HUES6 (cell line): Measurements from ENCODE around the gene TNN.
A peak's percentile ranks its signal among the peaks of the same experiment; 100 is the strongest.

Source experiments
- H3K27ac ChIP-seq: 2 replicates; pipeline ENCODE4 v1.7.0; 2013; ENCODE audit warnings: low read depth, mild to moderate bottlenecking, low read length, inconsistent platforms
- H3K27me3 ChIP-seq: 2 replicates; pipeline ENCODE4 v1.6.1; 2013; ENCODE audit warnings: low read length; ENCODE audit not compliant: control insufficient read depth, insufficient read depth
- H3K36me3 ChIP-seq: 2 replicates; pipeline ENCODE4 v1.6.1; 2013; ENCODE audit warnings: low read length; ENCODE audit not compliant: control insufficient read depth, insufficient read depth
- H3K4me1 ChIP-seq: 2 replicates; pipeline ENCODE4 v1.6.1; 2013; ENCODE audit warnings: low read length; ENCODE audit not compliant: control insufficient read depth, insufficient read depth
- H3K4me3 ChIP-seq: 2 replicates; pipeline ENCODE4 v1.5.1; 2013; ENCODE audit warnings: low read depth, low read length
- H3K9ac ChIP-seq: one replicate; pipeline ENCODE4 v1.6.1; 2013; ENCODE audit warnings: mild to moderate bottlenecking, low read length
- H3K9me3 ChIP-seq: 2 replicates; pipeline ENCODE4 v1.6.1; 2013; ENCODE audit warnings: low read depth, low read length; ENCODE audit not compliant: control insufficient read depth, insufficient read depth

TNN gene

GRCh38 chr1:175114996-175115395 is 47.4 kb downstream of the TNN start:
- Histone ChIP-seq H3K36me3 (no peaks in the 10 kb centered on the region), H3K4me3 (no peak overlapping the region), H3K27ac (no peak overlapping the region), H3K27me3 (no peaks in the 10 kb centered on the region), H3K4me1 (no peaks in the 10 kb centered on the region), H3K9ac (no peak overlapping the region), H3K9me3 (no peaks in the 10 kb centered on the region)

GRCh38 chr1:175116210-175116798 is 48.7 kb downstream of the TNN start:
- Histone ChIP-seq H3K9me3 (no peaks in the 10 kb centered on the region), H3K4me1 (no peaks in the 10 kb centered on the region), H3K27ac (no peak overlapping the region), H3K36me3 (no peaks in the 10 kb centered on the region), H3K9ac (no peak overlapping the region), H3K4me3 (no peak overlapping the region), H3K27me3 (no peaks in the 10 kb centered on the region)

- Histone ChIP-seq H3K9ac (no peak overlapping the region), H3K4me3 (no peak overlapping the region), H3K27ac (no peak overlapping the region), H3K4me1 (no peaks in the 10 kb centered on the region), H3K36me3 (no peaks in the 10 kb centered on the region), H3K27me3 (no peaks in the 10 kb centered on the region), H3K9me3 (no peaks in the 10 kb centered on the region)
Measured at GRCh38 chr1:175116903-175117302, 49.3 kb downstream of the TNN start.

- no peaks in the 10 kb centered on the region for H3K36me3 ChIP-seq
- H3K27me3 ChIP-seq: no peaks in the 10 kb centered on the region
- H3K4me3 ChIP-seq: no peak overlapping the region
- no peak overlapping the region for H3K9ac ChIP-seq
- H3K27ac ChIP-seq: no peak overlapping the region
- H3K9me3 ChIP-seq: no peaks in the 10 kb centered on the region
- no peaks in the 10 kb centered on the region for H3K4me1 ChIP-seq
Measured at GRCh38 chr1:175118375-175119367, 51.0 kb downstream of the TNN start.

GRCh38 chr1:175120511-175120910 is 52.9 kb downstream of the TNN start:
- H3K4me3 ChIP-seq: no peak overlapping the region
- H3K9me3 ChIP-seq: no peaks in the 10 kb centered on the region
- no peaks in the 10 kb centered on the region for H3K27me3 ChIP-seq
- no peaks in the 10 kb centered on the region for H3K36me3 ChIP-seq
- H3K9ac ChIP-seq: no peak overlapping the region
- no peaks in the 10 kb centered on the region for H3K4me1 ChIP-seq
- no peak overlapping the region for H3K27ac ChIP-seq

- Histone ChIP-seq H3K4me1 (peaks cover 8% of the 10 kb centered on the region), H3K27me3 (no peaks in the 10 kb centered on the region), H3K4me3 (no peak overlapping the region), H3K36me3 (no peaks in the 10 kb centered on the region), H3K9me3 (no peaks in the 10 kb centered on the region), H3K27ac (no peak overlapping the region), H3K9ac (no peak overlapping the region)
Measured at GRCh38 chr1:175124861-175125260, 57.2 kb downstream of the TNN start.

- Histone ChIP-seq H3K9ac (no peak overlapping the region), H3K27ac (no peak overlapping the region), H3K9me3 (no peaks in the 10 kb centered on the region), H3K4me3 (no peak overlapping the region), H3K27me3 (no peaks in the 10 kb centered on the region), H3K4me1 (peaks cover 15% of the 10 kb centered on the region), H3K36me3 (no peaks in the 10 kb centered on the region)
Measured at GRCh38 chr1:175126347-175126746, 58.7 kb downstream of the TNN start.

GRCh38 chr1:175127565-175127964 is 59.9 kb downstream of the TNN start:
- no peak overlapping the region for H3K9ac ChIP-seq
- H3K27me3 ChIP-seq: no peaks in the 10 kb centered on the region
- peaks cover 21% of the 10 kb centered on the region for H3K4me1 ChIP-seq
- H3K36me3 ChIP-seq: no peaks in the 10 kb centered on the region
- H3K9me3 ChIP-seq: no peaks in the 10 kb centered on the region
- H3K4me3 ChIP-seq: no peak overlapping the region
- no peak overlapping the region for H3K27ac ChIP-seq

- no peaks in the 10 kb centered on the region for H3K9me3 ChIP-seq
- no peaks in the 10 kb centered on the region for H3K27me3 ChIP-seq
- H3K4me1 ChIP-seq: peaks cover 21% of the 10 kb centered on the region
- no peak overlapping the region for H3K27ac ChIP-seq
- no peak overlapping the region for H3K4me3 ChIP-seq
- H3K9ac ChIP-seq: no peak overlapping the region
- no peaks in the 10 kb centered on the region for H3K36me3 ChIP-seq
Measured at GRCh38 chr1:175128523-175128922, 60.9 kb downstream of the TNN start.

- Histone ChIP-seq H3K9me3 (no peaks in the 10 kb centered on the region), H3K36me3 (no peaks in the 10 kb centered on the region), H3K9ac (peak overlapping the region; percentile 41), H3K27ac (peak overlapping the region; percentile 76), H3K4me1 (peaks cover 21% of the 10 kb centered on the region), H3K4me3 (no peak overlapping the region), H3K27me3 (no peaks in the 10 kb centered on the region)
Measured at GRCh38 chr1:175129182-175129581, 61.5 kb downstream of the TNN start.

- H3K9ac ChIP-seq: peak overlapping the region; percentile 41
- peak overlapping the region; percentile 76 for H3K27ac ChIP-seq
Measured at GRCh38 chr1:175129644-175129996, 62.0 kb downstream of the TNN start.

More at GRCh38 chr1:175129644-175129996, 62.0 kb downstream of the TNN start:
- H3K9me3 ChIP-seq: no peaks in the 10 kb centered on the region
- H3K4me1 ChIP-seq: peaks cover 21% of the 10 kb centered on the region
- no peaks in the 10 kb centered on the region for H3K27me3 ChIP-seq
- no peak overlapping the region for H3K4me3 ChIP-seq
- H3K36me3 ChIP-seq: no peaks in the 10 kb centered on the region
